Measurements from ENCODE around the gene STK40. TPM values are rescaled to one million over a fixed set of nuclear protein-coding genes. Genes with fewer than 3 reads are reported as not detected.

Gene STK40
- total RNA-seq, 1 experiment from 2014 or later: 30.3 TPM

- no peak for DNase-seq
- Histone ChIP-seq H3K9me3 (replicated peaks) (no peaks in the 10 kb centered on the region), H3K36me3 (peaks cover 10% of the 10 kb centered on the region), H3K4me3 (no peak overlapping the region), H3K4me1 (no peaks in the 10 kb centered on the region), H3K27ac (no peak overlapping the region), H3K27me3 (no peaks in the 10 kb centered on the region)
These were observed 20.7 kb upstream of the STK40 start for GRCh38 chr1:36406440-36406839.

- DNase-seq: no peak
- no peaks in the 10 kb centered on the region for H3K27me3 ChIP-seq
- H3K27ac ChIP-seq: no peak overlapping the region
- no peaks in the 10 kb centered on the region for H3K4me1 ChIP-seq
- H3K4me3 ChIP-seq: no peak overlapping the region
- H3K9me3 ChIP-seq (replicated peaks): no peaks in the 10 kb centered on the region
- H3K36me3 ChIP-seq: peaks cover 2% of the 10 kb centered on the region; the same call in 1 of the 2 replicates
These were observed 16.8 kb upstream of the STK40 start for GRCh38 chr1:36402504-36402890.

GRCh38 chr1:36401602-36402503 lies 16.1 kb upstream of the STK40 start:
- Histone ChIP-seq H3K36me3 (no peaks in the 10 kb centered on the region), H3K27ac (peak overlapping the region; percentile 55), H3K9me3 (replicated peaks) (no peaks in the 10 kb centered on the region), H3K4me1 (no peaks in the 10 kb centered on the region), H3K27me3 (no peaks in the 10 kb centered on the region), H3K4me3 (peak overlapping the region; percentile 58)
- no peak for DNase-seq

- Histone ChIP-seq H3K36me3 (no peaks in the 10 kb centered on the region), H3K4me3 (peak overlapping the region; percentile 58), H3K4me1 (no peaks in the 10 kb centered on the region), H3K27me3 (no peaks in the 10 kb centered on the region), H3K27ac (peak overlapping the region; percentile 55), H3K9me3 (replicated peaks) (no peaks in the 10 kb centered on the region)
- DNase-seq: peak; percentile 98
These were observed 15.3 kb upstream of the STK40 start for GRCh38 chr1:36400825-36401601.

GRCh38 chr1:36400514-36400824 lies 14.7 kb upstream of the STK40 start:
- no peaks in the 10 kb centered on the region for H3K27me3 ChIP-seq
- no peak for DNase-seq
- H3K36me3 ChIP-seq: no peaks in the 10 kb centered on the region
- no peaks in the 10 kb centered on the region for H3K9me3 ChIP-seq (replicated peaks)
- no peaks in the 10 kb centered on the region for H3K4me1 ChIP-seq
- peak overlapping the region; percentile 25; the same call in 1 of the 2 replicates for H3K27ac ChIP-seq
- peak overlapping the region; percentile 58 for H3K4me3 ChIP-seq

GRCh38 chr1:36398370-36398977 lies 12.8 kb upstream of the STK40 start:
- no peaks in the 10 kb centered on the region; the same call in 1 of the 2 replicates for H3K36me3 ChIP-seq
- H3K9me3 ChIP-seq (replicated peaks): no peaks in the 10 kb centered on the region
- no peak overlapping the region for H3K27ac ChIP-seq
- H3K4me3 ChIP-seq: peak overlapping the region; percentile 89
- H3K27me3 ChIP-seq: no peaks in the 10 kb centered on the region
- no peak for DNase-seq
- H3K4me1 ChIP-seq: no peaks in the 10 kb centered on the region

GRCh38 chr1:36397378-36398230 lies 11.9 kb upstream of the STK40 start, which contains the start of gene LSM10:
Gene LSM10 (minus strand): TSS chr1:36397908. CDS start chr1:36394129, 3,779 bp downstream.
- H3K27me3 ChIP-seq: no peaks in the 10 kb centered on the region
- H3K9me3 ChIP-seq (replicated peaks): no peaks in the 10 kb centered on the region
- H3K36me3 ChIP-seq: no peaks in the 10 kb centered on the region; the same call in 1 of the 2 replicates
- peak within 1 kb of the TSS; percentile 89 for H3K4me3 ChIP-seq
- DNase-seq: peak; percentile 93 to 95
- peak within 1 kb of the TSS; percentile 50 for H3K27ac ChIP-seq
- no peaks in the 10 kb centered on the region for H3K4me1 ChIP-seq

- no peaks in the 10 kb centered on the region for H3K9me3 ChIP-seq (replicated peaks)
- peak overlapping the region; percentile 50; the same call in 1 of the 2 replicates for H3K27ac ChIP-seq
- no peaks in the 10 kb centered on the region for H3K27me3 ChIP-seq
- peak overlapping the region; percentile 89 for H3K4me3 ChIP-seq
- H3K36me3 ChIP-seq: peaks cover 2% of the 10 kb centered on the region; the same call in 1 of the 2 replicates
- H3K4me1 ChIP-seq: no peaks in the 10 kb centered on the region
- no peak for DNase-seq
These were observed 11.3 kb upstream of the STK40 start for GRCh38 chr1:36397083-36397377.

- no peak for DNase-seq
- Histone ChIP-seq H3K4me1 (no peaks in the 10 kb centered on the region), H3K27me3 (no peaks in the 10 kb centered on the region), H3K9me3 (replicated peaks) (no peaks in the 10 kb centered on the region), H3K4me3 (no peak overlapping the region), H3K36me3 (peaks cover 2% of the 10 kb centered on the region; the same call in 1 of the 2 replicates), H3K27ac (no peak overlapping the region)
These were observed 10.6 kb upstream of the STK40 start for GRCh38 chr1:36396359-36396758.

- peaks cover 2% of the 10 kb centered on the region; the same call in 1 of the 2 replicates for H3K36me3 ChIP-seq
- no peaks in the 10 kb centered on the region for H3K4me1 ChIP-seq
- DNase-seq: no peak
- no peaks in the 10 kb centered on the region for H3K27me3 ChIP-seq
- H3K27ac ChIP-seq: no peak overlapping the region
- H3K9me3 ChIP-seq (replicated peaks): no peaks in the 10 kb centered on the region
- no peak overlapping the region for H3K4me3 ChIP-seq
These were observed 8.0 kb upstream of the STK40 start for GRCh38 chr1:36393686-36394085.

- peaks cover 2% of the 10 kb centered on the region; the same call in 1 of the 2 replicates for H3K36me3 ChIP-seq
- H3K27me3 ChIP-seq: no peaks in the 10 kb centered on the region
- H3K4me1 ChIP-seq: no peaks in the 10 kb centered on the region
- H3K27ac ChIP-seq: no peak overlapping the region
- no peaks in the 10 kb centered on the region for H3K9me3 ChIP-seq (replicated peaks)
- no peak overlapping the region for H3K4me3 ChIP-seq
- DNase-seq: no peak
These were observed 7.1 kb upstream of the STK40 start for GRCh38 chr1:36392836-36393235.

- no peak overlapping the region for H3K4me3 ChIP-seq
- H3K36me3 ChIP-seq: peaks cover 2% of the 10 kb centered on the region; the same call in 1 of the 2 replicates
- H3K9me3 ChIP-seq (replicated peaks): no peaks in the 10 kb centered on the region
- H3K27me3 ChIP-seq: no peaks in the 10 kb centered on the region
- peaks cover 7% of the 10 kb centered on the region for H3K4me1 ChIP-seq
- DNase-seq: no peak
- H3K27ac ChIP-seq: no peak overlapping the region
These were observed 5.5 kb upstream of the STK40 start for GRCh38 chr1:36391271-36391670.

- no peak overlapping the region for H3K4me3 ChIP-seq
- no peak overlapping the region for H3K27ac ChIP-seq
- H3K9me3 ChIP-seq (replicated peaks): no peaks in the 10 kb centered on the region
- H3K4me1 ChIP-seq: peaks cover 7% of the 10 kb centered on the region
- no peaks in the 10 kb centered on the region for H3K27me3 ChIP-seq
- peaks cover 2% of the 10 kb centered on the region; the same call in 1 of the 2 replicates for H3K36me3 ChIP-seq
- no peak for DNase-seq
These were observed 4.7 kb upstream of the STK40 start for GRCh38 chr1:36390411-36390810.

- no peak for DNase-seq
- Histone ChIP-seq H3K4me1 (peaks cover 7% of the 10 kb centered on the region), H3K27me3 (no peaks in the 10 kb centered on the region), H3K36me3 (peaks cover 2% of the 10 kb centered on the region; the same call in 1 of the 2 replicates), H3K27ac (no peak overlapping the region), H3K4me3 (no peak overlapping the region), H3K9me3 (replicated peaks) (no peaks in the 10 kb centered on the region)
These were observed 4.3 kb upstream of the STK40 start for GRCh38 chr1:36389999-36390398.

All from SJCRH30 (cell line).